GM12873 (cell line): Measurements from ENCODE around the gene DNM2.

Source experiments
- CTCF ChIP-seq: IDR thresholded peaks from 2 replicates; pipeline ENCODE4 v1.5.1; 2012; ENCODE audit warnings: low read depth, mild to moderate bottlenecking, moderate library complexity, low read length, control low read depth; ENCODE audit not compliant: insufficient read depth; ENCODE audit errors: missing control alignments

The DNM2 gene

DNA sequence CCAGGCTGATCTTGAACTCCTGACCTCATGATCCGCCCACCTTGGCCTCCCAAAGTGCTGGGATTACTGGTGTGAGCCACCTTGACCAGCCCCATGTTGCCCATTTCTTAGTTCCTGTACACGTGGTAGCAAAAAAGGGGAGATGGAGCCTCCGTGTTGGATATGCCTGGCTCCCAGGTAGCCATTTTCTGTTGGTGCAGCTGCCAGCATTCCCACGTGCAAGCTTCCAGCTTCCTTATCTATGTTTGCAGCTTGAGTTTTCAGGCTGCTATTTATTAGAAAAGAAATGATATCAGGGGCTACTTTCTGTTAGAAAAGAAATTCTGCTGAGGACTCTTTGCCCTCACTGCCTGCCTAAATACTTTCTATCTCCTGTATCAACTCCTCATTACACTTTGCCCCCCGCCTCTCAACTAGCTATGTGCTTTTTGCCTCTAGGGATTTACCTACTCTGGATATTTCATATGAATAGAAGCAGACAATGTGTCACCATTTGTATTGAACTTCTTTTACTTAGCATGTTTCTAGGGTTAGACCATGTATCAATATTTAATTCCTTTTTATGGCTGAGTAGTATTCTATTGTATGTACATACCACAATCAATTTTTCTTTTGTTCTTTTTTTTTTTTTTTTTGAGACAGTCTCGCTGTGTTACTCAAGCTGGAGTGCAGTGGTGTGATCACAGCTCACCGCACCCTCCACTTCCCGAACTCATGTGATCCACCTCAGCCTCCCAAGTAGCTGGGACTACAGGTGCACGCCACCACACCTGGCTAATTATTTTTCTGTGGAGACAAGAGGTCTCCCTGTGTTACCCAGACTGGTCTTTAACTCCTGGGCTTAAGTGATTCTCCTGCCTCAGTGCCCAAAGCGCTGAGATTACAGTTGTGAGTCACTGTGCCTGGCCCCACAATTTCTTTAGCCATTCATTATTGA, 121.5 kb downstream of the DNM2 start:
- no peak for TF ChIP-seq CTCF

GRCh38 chr19:10842788-10843187, 124.9 kb downstream of the DNM2 start:
- no peak for TF ChIP-seq CTCF

GRCh38 chr19:10846500-10847202, 128.8 kb downstream of the DNM2 start:
- TF ChIP-seq CTCF = no peak

DNA sequence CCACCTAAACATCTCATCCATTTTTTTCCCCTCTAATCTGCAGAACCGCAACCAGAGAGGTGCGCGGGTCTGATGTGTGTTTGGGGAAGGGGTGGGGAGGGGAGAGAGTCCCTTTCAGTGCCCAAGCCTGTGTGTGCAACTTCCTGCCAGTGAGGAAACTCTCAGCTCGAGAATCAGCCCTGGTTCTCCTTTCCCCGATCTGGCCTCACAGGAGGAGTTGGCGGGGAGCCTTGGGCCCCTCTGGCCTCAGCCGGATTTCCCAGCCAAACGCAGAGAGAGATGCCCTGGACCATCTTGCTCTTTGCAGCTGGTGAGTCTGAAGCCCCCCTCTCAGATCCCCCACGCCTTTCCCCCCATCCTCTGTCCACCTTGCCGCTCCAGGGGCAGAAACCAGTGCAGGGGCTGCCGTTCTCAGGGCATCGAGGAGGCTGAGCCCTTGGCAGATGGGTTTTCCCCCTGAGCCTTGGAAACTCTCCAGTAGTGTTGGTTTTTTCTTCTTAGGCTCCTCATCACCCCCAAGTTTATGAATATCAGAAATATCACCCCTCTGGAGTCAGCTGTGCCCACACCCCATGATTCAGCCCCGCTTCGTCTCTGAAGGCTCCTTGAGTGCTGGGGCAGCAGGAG, 130.5 kb downstream of the DNM2 start, which contains the start of gene C19orf38:
TSS of gene C19orf38 (plus strand) at position 186 of the 627 bp plus-strand sequence. CDS start at position 280, 94 bp downstream.
- no peak for TF ChIP-seq CTCF

- no peak for TF ChIP-seq CTCF
Measured at GRCh38 chr19:10850631-10851030, 132.8 kb downstream of the DNM2 start.

DNA sequence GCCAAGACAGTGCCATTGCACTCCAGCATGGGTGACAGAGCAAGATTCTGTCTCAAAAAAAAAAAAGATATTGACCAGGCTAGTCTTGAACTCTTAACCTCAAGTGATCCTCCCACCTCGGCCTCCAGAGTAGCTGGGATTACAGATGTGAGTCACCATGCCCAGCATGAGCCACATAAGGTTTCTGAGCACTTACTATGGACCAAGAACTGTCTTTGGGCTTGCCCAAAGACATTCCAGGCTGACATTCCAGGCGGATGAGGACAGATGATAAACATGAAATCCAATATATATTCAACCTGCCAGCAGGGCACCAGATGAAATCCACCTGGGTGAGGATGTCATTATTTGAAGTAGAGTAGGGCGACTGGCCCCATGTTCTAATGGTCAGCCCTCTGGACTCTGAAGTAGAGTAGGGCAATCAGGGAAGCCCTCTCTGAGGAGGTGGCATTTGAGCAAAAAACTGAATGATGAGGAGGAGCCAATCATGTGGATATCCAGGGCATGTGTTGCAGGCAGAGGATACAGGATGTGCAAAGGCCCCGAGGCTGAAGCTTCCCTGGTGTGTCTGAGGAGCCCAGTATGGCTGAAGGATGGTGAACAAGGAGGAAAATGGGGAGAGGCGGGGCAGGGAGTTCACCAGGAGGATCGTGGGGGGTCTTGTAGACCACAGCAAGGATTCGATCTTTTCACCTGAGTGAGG, 134.4 kb downstream of the DNM2 start:
- no peak for TF ChIP-seq CTCF

DNA sequence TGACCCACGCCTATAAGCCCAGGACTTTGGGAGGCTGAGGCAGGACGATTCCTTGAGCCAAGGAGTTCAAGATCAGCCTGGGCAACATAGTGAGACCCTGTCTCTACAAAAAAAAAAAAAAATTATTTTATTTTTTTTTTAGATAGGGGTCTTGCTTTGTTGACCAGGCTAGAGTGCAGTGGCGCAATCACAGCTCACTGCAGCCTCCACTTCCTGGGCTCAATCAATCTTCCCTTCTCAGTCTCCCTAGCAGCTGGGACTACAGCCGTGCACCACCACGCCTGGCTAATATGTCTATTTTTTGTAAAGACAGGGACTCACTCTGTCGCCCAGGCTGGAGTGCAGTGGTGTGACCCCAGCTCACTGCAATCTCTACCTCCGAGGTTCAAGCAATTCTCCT, 135.1 kb downstream of the DNM2 start:
- no peak for TF ChIP-seq CTCF
